ENCODE data around the gene LPCAT3. TPM values are rescaled to one million over a fixed set of nuclear protein-coding genes. Genes with fewer than 3 reads are reported as not detected.

The LPCAT3 gene
- total and polyA plus RNA-seq, 11 donors: 19.9 to 66.3 (median 43.4) TPM

GRCh38 chr12:6955108-6956020, 62.9 kb downstream of the LPCAT3 start:
- 92 to 96% (median 93%) methylated on average over 16 to 22 of the region's 22 CpGs for WGBS, 4 donors
- TF ChIP-seq CTCF (IDR thresholded peaks at IDR 0.05): no peak
- TF ChIP-seq POLR2A (IDR thresholded peaks at IDR 0.05): no peak
- intact Hi-C loops (cut with DNase I): no loop called here
- H3K9me3 ChIP-seq: no peaks in the 10 kb centered on the region
- no peaks in the 10 kb centered on the region for H3K27me3 ChIP-seq
- H3K27ac ChIP-seq: peak overlapping the region in 1 of 12 donors; percentile 97
- peak overlapping the region in 1 of 12 donors; percentile 66 for H3K4me3 ChIP-seq
- peaks cover 0 to 82% (median 30%) of the 10 kb centered on the region in 12 donors for H3K4me1 ChIP-seq
- DNase-seq (peak in 2 of 5 donors; percentile 5 to 20), ATAC-seq (no peak)
- peaks cover 0 to 49% (median 0%) of the 10 kb centered on the region in 9 donors for H3K36me3 ChIP-seq

- no peak for ATAC-seq
- intact Hi-C loops (cut with DNase I): no loop called here
- DNase-seq: peak in 1 of 5 donors; percentile 23
- H3K27ac ChIP-seq: peak overlapping the region in 6 of 12 donors; percentile 53 to 97 (median 78)
- no peaks in the 10 kb centered on the region for H3K27me3 ChIP-seq
- no peak for TF ChIP-seq CTCF (IDR thresholded peaks at IDR 0.05)
- TF ChIP-seq POLR2A (IDR thresholded peaks at IDR 0.05): no peak
- H3K36me3 ChIP-seq: peaks cover 0 to 40% (median 0%) of the 10 kb centered on the region in 9 donors
- WGBS, 4 donors: 89 to 94% (median 90%) methylated on average over 12 to 21 of the region's 21 CpGs
- no peaks in the 10 kb centered on the region for H3K9me3 ChIP-seq
- peak overlapping the region in 4 of 12 donors; percentile 30 to 66 (median 54) for H3K4me3 ChIP-seq
- H3K4me1 ChIP-seq: peaks cover 0 to 81% (median 23%) of the 10 kb centered on the region in 12 donors
These were observed 63.8 kb downstream of the LPCAT3 start for GRCh38 chr12:6954316-6955107.

GRCh38 chr12:6953442-6954315, 64.6 kb downstream of the LPCAT3 start:
- Histone ChIP-seq H3K9me3 (no peaks in the 10 kb centered on the region), H3K4me3 (peak overlapping the region in 9 of 12 donors; percentile 3 to 66 (median 45)), H3K4me1 (peaks cover 0 to 81% (median 19%) of the 10 kb centered on the region in 12 donors), H3K36me3 (peaks cover 0 to 39% (median 0%) of the 10 kb centered on the region in 9 donors), H3K27me3 (no peaks in the 10 kb centered on the region), H3K27ac (peak overlapping the region in 9 of 12 donors; percentile 0 to 97 (median 64))
- ATAC-seq (peak; percentile 58 to 81 (median 68)), DNase-seq (peak; percentile 57 to 80 (median 75))
- TF ChIP-seq POLR2A (IDR thresholded peaks at IDR 0.05) (no peak), CTCF (IDR thresholded peaks at IDR 0.05) (no peak)
- intact Hi-C loops (cut with DNase I): no loop called here
- WGBS, 4 donors: 53 to 70% (median 61%) methylated on average over 19 to 24 of the region's 24 CpGs
